T-helper 22 cell (primary cell): Measurements from ENCODE around the gene NME3.
"Not testable (repeated sequence)": the region's sequence is repeated elsewhere in the genome, so short reads cannot be mapped to it uniquely, and the experiment has no call there.

Source experiments
- DNase-seq: peaks from one replicate; pipeline ENCODE4 v3.0.0-alpha.2; 2020; ENCODE audit warnings: low read depth

The NME3 gene

GRCh38 chr16:1747934-1748333 lies 23.4 kb downstream of the NME3 start:
- no peak for DNase-seq

DNA sequence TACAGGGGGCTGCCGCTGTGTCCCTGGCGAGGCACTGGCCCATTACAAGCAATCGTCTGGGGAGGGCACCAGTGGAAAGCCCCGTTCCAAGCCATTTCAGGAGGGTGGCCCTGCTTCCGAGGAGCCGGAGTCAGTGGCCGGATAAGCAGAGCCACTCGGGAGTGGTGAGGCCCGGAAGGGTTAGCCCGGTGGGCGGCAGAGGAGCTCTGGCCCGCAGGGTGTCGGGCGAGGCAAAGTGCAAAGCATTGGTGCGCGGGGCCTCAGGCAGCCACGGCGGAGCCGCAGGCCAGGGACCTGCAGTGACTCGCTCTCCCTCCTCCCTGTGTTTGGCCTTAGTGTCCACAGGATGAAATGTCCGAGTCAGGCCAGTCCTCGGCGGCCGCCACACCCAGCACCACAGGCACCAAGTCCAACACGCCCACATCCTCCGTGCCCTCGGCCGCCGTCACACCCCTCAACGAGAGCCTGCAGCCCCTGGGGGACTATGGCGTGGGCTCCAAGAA lies 24.6 kb downstream of the NME3 start:
- DNase-seq, result no peak

- no peak for DNase-seq
These were observed 25.2 kb downstream of the NME3 start for GRCh38 chr16:1745900-1746692.

GRCh38 chr16:1745181-1745899 lies 26.0 kb downstream of the NME3 start:
- DNase-seq, result no peak

GRCh38 chr16:1744338-1744840 lies 27.0 kb downstream of the NME3 start:
- no peak for DNase-seq

DNA sequence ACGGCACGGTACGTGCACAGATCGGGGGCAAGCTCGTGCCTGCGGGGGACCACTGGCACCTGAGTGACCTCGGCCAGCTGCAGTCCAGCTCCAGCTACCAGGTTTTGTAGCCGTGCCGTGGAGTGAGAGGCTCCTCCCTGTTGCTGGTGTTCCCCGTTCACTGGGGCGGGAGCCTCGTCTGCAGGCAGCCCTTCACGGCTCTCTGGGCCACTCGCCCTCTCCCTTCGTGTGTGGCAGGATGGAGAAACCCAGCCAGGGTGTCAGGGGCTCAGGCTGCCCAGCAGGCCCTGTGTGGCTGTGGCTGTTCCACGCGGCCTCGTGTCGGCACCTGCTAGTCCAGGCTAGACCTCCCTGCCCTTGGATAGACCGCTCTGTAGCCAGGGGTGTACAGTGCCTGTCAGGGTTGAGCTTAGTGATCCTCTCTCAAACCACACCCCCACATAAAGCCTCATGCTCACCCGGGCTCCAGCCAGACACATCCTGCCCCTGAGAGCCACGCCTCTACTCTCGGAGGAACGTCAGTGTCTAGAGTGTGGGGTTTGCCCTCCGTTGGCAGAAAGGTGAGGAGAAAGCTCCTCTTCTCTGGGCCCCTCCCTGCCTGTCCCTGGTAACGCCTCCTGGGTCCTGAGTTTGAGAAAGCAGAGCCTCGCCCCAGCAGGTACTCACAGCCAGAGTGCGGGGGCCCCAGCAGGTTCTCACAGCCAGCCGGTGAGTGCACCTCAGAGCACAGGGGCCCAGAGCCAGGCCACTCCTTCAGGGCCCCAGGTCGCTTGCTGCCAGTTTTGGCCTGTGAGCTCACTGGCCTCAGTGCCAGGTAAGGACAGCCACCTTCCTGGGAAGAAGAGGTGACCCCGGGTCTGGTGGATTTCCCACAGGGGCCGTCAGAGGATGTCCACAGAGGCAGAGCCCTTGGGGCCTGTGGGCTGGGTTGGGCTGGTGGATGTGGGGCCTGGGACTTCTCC lies 27.7 kb downstream of the NME3 start:
- no peak for DNase-seq

- DNase-seq, result no peak
These were observed 29.7 kb downstream of the NME3 start for GRCh38 chr16:1741553-1742165.

GRCh38 chr16:1740781-1741490 lies 30.4 kb downstream of the NME3 start:
- DNase-seq, result no peak

- DNase-seq, result no peak
These were observed 31.1 kb downstream of the NME3 start for GRCh38 chr16:1740234-1740633.

- DNase-seq, result no peak
These were observed 36.5 kb downstream of the NME3 start for GRCh38 chr16:1734816-1735215.

GRCh38 chr16:1734123-1734522 lies 37.2 kb downstream of the NME3 start:
- DNase-seq, result no peak

DNA sequence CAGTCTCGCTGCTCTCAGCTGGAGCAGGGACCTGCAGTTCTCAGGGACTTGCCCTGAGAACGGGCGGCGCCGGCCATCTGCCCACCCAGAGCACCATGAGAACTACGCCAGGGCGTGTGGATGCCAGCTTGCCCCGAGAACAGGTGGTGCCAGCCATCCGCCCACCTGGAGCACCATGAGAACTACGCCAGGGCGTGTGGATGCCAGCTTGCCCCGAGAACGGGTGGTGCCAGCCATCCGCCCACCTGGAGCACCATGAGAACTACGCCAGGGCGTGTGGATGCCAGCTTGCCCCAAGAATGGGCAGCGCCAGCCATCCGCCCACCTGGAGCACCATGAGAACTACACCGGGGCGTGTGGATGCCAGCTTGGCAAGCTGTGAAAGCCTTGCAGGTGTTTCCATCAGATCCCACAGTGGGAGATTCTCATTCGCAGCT lies 38.8 kb downstream of the NME3 start:
- DNase-seq, result not testable (repeated sequence)

DNA sequence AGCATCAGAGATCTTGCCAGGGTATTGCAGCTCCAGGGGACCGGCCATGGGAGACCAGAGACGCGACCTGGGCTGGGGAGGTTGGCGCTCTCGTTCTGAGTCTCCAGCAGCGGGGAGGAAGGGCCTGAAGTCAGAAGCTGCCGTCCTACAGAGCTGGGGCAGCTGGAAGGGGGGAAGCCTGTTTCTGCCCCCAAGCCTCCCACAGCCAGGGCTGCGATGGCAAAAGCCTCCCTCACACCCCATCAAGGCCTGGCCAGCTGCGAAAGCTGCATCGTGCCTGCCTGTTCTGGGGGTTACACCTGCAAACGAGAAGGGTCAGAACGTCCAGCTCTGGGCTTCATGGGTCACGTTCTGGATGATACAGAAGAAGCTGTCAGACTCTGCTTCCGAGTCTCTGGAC lies 39.3 kb downstream of the NME3 start:
- no peak for DNase-seq

DNA sequence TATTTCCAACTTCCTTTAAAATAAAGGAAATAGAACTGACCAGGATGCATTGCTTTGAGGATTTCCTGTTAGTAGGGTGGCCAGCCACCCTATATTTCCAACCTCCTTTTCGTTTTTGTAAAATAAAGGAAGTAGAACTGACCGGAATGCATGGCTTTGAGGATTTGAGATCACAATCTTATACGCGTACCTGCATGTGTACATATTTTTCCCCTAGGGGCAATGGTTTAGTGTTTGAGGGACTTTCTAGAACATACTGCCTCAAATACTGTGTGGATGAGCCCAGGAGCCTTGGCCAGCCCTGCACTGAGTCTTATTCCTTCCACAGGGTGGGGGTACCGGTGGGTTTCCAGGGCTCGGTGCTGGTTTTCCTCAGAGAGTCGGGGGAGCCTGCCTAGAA lies 39.7 kb downstream of the NME3 start:
- no peak for DNase-seq

GRCh38 chr16:1731073-1731472 lies 40.3 kb downstream of the NME3 start:
- no peak for DNase-seq

DNA sequence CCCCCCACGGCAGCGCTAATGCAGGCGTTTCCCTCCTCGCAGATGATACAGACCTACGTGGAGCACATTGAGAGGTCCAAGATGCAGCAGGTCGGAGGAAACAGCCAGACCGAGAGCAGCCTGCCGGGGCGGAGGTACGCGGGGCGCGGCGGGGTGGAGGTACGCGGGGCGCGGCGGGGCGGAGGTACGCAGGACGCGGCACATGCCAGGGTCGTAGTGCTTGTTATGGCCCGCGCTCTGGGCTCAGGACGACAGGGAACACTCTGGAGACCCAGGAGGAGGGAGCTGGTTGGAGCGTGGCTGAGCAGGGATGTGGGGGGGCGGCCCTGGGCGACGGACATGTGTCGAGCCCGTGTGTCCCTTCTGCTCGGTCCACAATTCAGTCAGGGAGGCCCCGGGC lies 41.9 kb downstream of the NME3 start:
- DNase-seq, result no peak

DNA sequence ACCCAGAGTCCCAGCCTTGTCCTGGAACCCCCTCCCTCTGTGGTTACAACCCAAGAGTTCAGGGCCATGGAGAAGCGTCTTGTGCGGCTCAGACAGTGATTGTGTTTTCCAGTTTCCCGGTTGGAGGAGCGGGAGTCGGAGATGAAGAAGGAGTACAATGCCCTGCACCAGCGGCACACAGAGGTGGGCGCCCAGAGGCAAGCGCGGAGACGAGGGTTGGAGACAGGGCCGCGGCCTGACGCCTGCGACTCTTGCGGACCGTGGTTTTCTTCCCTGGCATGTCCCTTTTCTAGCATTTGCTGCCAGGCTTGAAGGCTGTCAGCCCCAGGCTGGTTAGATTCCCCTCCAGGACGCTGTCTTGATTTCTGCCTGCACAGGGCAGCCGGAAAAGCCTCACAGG lies 42.3 kb downstream of the NME3 start:
- DNase-seq, result no peak

DNA sequence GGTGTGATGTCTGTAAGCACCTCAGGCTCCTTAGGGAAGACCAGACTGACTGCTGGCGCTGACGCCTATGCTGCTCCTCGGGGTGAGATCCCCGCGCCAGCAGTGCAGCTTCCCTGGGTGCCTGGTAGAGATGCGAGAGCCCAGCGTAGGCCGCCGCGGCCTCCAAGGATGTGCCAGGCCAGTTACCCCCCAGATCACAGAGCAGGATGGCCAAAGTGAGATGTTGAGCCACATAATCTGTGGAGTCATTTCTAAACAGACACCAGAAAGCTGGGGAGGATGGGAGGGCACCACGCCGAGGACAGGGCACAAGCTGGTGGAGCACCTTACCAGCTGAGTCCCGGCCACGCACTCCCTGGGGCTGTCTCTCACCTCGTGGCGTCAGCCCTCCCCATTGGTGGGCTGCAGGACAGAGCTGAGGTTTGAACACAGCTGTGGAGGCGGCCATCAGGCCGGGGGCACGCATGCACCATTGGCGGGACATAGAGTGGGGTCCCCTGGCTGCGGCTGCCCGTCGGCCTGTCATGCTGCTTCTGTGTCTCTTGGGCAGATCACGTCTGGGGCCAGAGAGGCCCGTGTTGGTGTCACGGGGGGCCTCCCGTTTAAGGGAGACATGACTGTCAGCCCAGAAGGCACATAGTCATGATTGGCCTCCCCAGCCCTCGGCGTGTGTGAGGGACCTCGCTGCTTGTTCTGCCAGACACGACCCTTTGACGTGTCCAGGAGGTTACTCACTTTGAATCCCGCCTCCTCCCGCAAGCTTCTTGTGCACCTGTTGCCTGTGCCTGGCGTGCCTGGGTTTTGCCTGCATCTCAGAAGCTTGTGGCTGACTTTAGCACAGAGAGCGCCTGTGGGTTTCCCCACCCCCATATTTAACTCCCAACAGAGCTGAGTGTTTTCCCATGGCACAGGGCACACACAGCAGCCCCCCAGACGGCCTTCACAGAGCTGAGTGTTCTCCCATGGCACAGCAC lies 43.4 kb downstream of the NME3 start:
- no peak for DNase-seq

GRCh38 chr16:1726661-1727502 lies 44.5 kb downstream of the NME3 start:
- DNase-seq, result no peak
